ENCODE measurements around the gene SMIM21. TPM values are rescaled to one million over a fixed set of nuclear protein-coding genes. Genes with fewer than 3 reads are reported as not detected.

Gene SMIM21
- total RNA-seq, 3 donors from 2014 or later (not counting 1 experiment from before 2014, with no cell fraction given), result not detected

- no peak for TF ChIP-seq CTCF (IDR thresholded peaks at IDR 0.05)
- H3K36me3 Mint-ChIP-seq, result no peaks in the 10 kb centered on the region
- 90% methylated on average over 5 of the region's 5 CpGs for WGBS (ENCODE audit: insufficient coverage)
These were observed 45.4 kb upstream of the SMIM21 start for GRCh38 chr18:75472906-75473305.

GRCh38 chr18:75472396-75472795 is 44.9 kb upstream of the SMIM21 start:
- Mint-ChIP-seq H3K4me3 (no peak overlapping the region), H3K9me3 (no peaks in the 10 kb centered on the region), H3K4me1 (no peaks in the 10 kb centered on the region), H3K27me3 (ENCODE audit: low read depth in 2 of 2) (peaks cover 22 to 42% of the 10 kb centered on the region in 2 donors), H3K36me3 (no peaks in the 10 kb centered on the region), H3K27ac (no peak overlapping the region)
- Histone ChIP-seq H3K9me3 (ENCODE audit: control insufficient read depth, insufficient read depth, low read length) (no peaks in the 10 kb centered on the region), H3K36me3 (ENCODE audit: control insufficient read depth, insufficient read depth, low read length) (no peaks in the 10 kb centered on the region), H3K4me3 (ENCODE audit: low read length) (no peak overlapping the region), H3K27me3 (ENCODE audit: control insufficient read depth, insufficient read depth, low read length) (no peaks in the 10 kb centered on the region), H3K4me1 (ENCODE audit: control insufficient read depth, insufficient read depth, low read length) (no peaks in the 10 kb centered on the region), H3K27ac (ENCODE audit: low read length) (no peak overlapping the region)
- intact Hi-C loops (cut with micrococcal nuclease), result loop anchor here (10.0 kb wide), 1 partner anchor 298 kb away; no protein-coding TSS in a partner anchor
- DNase-seq (no peak), ATAC-seq (no peak)
- no peak for TF ChIP-seq CTCF (IDR thresholded peaks at IDR 0.05)
- WGBS (ENCODE audit: insufficient coverage), result 72% methylated on average over 7 of the region's 7 CpGs

More at GRCh38 chr18:75472906-75473305, 45.4 kb upstream of the SMIM21 start:
- H3K36me3 ChIP-seq (ENCODE audit: control insufficient read depth, insufficient read depth, low read length), result no peaks in the 10 kb centered on the region
- H3K27me3 ChIP-seq (ENCODE audit: control insufficient read depth, insufficient read depth, low read length), result no peaks in the 10 kb centered on the region
- DNase-seq (no peak), ATAC-seq (no peak)
- no peak overlapping the region for H3K4me3 ChIP-seq (ENCODE audit: low read length)
- no peak overlapping the region for H3K27ac ChIP-seq (ENCODE audit: low read length)
- Mint-ChIP-seq H3K27me3 (ENCODE audit: low read depth in 2 of 2) (peaks cover 18 to 42% of the 10 kb centered on the region in 2 donors), H3K9me3 (no peaks in the 10 kb centered on the region), H3K4me3 (no peak overlapping the region), H3K27ac (no peak overlapping the region), H3K4me1 (no peaks in the 10 kb centered on the region)
- intact Hi-C loops (cut with micrococcal nuclease), result loop anchor here (10.0 kb wide), 1 partner anchor 298 kb away; no protein-coding TSS in a partner anchor
- no peaks in the 10 kb centered on the region for H3K4me1 ChIP-seq (ENCODE audit: control insufficient read depth, insufficient read depth, low read length)
- no peaks in the 10 kb centered on the region for H3K9me3 ChIP-seq (ENCODE audit: control insufficient read depth, insufficient read depth, low read length)

GRCh38 chr18:75471850-75472249 is 44.3 kb upstream of the SMIM21 start:
- peaks cover 22 to 39% of the 10 kb centered on the region in 2 donors for H3K27me3 Mint-ChIP-seq (ENCODE audit: low read depth in 2 of 2)
- Histone ChIP-seq H3K36me3 (ENCODE audit: control insufficient read depth, insufficient read depth, low read length) (no peaks in the 10 kb centered on the region), H3K27me3 (ENCODE audit: control insufficient read depth, insufficient read depth, low read length) (no peaks in the 10 kb centered on the region), H3K4me1 (ENCODE audit: control insufficient read depth, insufficient read depth, low read length) (no peaks in the 10 kb centered on the region), H3K9me3 (ENCODE audit: control insufficient read depth, insufficient read depth, low read length) (no peaks in the 10 kb centered on the region), H3K27ac (ENCODE audit: low read length) (no peak overlapping the region), H3K4me3 (ENCODE audit: low read length) (no peak overlapping the region)
- DNase-seq (no peak), ATAC-seq (no peak)
- H3K36me3 Mint-ChIP-seq, result no peaks in the 10 kb centered on the region
- H3K27ac Mint-ChIP-seq, result no peak overlapping the region
- TF ChIP-seq CTCF (IDR thresholded peaks at IDR 0.05), result no peak
- no peak overlapping the region for H3K4me3 Mint-ChIP-seq
- no peaks in the 10 kb centered on the region for H3K9me3 Mint-ChIP-seq
- H3K4me1 Mint-ChIP-seq, result no peaks in the 10 kb centered on the region
- intact Hi-C loops (cut with micrococcal nuclease), result loop anchor here (10.0 kb wide), 1 partner anchor 297 kb away; no protein-coding TSS in a partner anchor
- WGBS (ENCODE audit: insufficient coverage), result 93% methylated on average over 9 of the region's 9 CpGs

GRCh38 chr18:75467851-75468250 is 40.3 kb upstream of the SMIM21 start:
- WGBS (ENCODE audit: insufficient coverage), result 85% methylated on average over 2 of the region's 5 CpGs
- no peaks in the 10 kb centered on the region for H3K9me3 Mint-ChIP-seq
- H3K27me3 Mint-ChIP-seq (ENCODE audit: low read depth in 2 of 2), result peaks cover 17 to 19% of the 10 kb centered on the region in 2 donors
- DNase-seq (no peak), ATAC-seq (no peak)
- no peak overlapping the region for H3K27ac ChIP-seq (ENCODE audit: low read length)
- H3K4me1 ChIP-seq (ENCODE audit: control insufficient read depth, insufficient read depth, low read length), result no peaks in the 10 kb centered on the region
- H3K36me3 ChIP-seq (ENCODE audit: control insufficient read depth, insufficient read depth, low read length), result no peaks in the 10 kb centered on the region
- no peak overlapping the region for H3K27ac Mint-ChIP-seq
- no peak for TF ChIP-seq CTCF (IDR thresholded peaks at IDR 0.05)
- H3K9me3 ChIP-seq (ENCODE audit: control insufficient read depth, insufficient read depth, low read length), result no peaks in the 10 kb centered on the region
- H3K27me3 ChIP-seq (ENCODE audit: control insufficient read depth, insufficient read depth, low read length), result no peaks in the 10 kb centered on the region
- no peaks in the 10 kb centered on the region for H3K4me1 Mint-ChIP-seq
- no peak overlapping the region for H3K4me3 Mint-ChIP-seq
- H3K4me3 ChIP-seq (ENCODE audit: low read length), result no peak overlapping the region
- no peaks in the 10 kb centered on the region for H3K36me3 Mint-ChIP-seq
- intact Hi-C loops (cut with micrococcal nuclease), result no loop called here
